GM12892 (cell line): ENCODE measurements around the gene TEP1.
A peak's percentile ranks its signal among the peaks of the same experiment; 100 is the strongest.

Experiments used
- DNase-seq: peaks from one replicate; pipeline ENCODE4 v3.0.0; 2011; ENCODE audit not compliant: insufficient read length
- FAIRE-seq: peaks from 2 replicates; lab custom pipeline; 2011; peaks lifted over from hg19 to GRCh38; lab: Jason Lieb, UNC
- POLR2A ChIP-seq: IDR thresholded peaks from 2 replicates; pipeline ENCODE4 v1.6.1; 2011; ENCODE audit warnings: low read depth, low read length, control low read depth
- POLR2AphosphoS5 ChIP-seq: IDR thresholded peaks from 2 replicates; pipeline ENCODE4 v1.6.1; 2011; ENCODE audit warnings: low read depth, low read length, control low read depth
- TAF1 ChIP-seq: IDR thresholded peaks from 2 replicates; pipeline ENCODE4 v1.6.1; 2011; ENCODE audit warnings: low read depth, mild to moderate bottlenecking, control low read depth, low read length, borderline replicate concordance

The TEP1 gene

GRCh38 chr14:20327005-20327869 lies 86.1 kb downstream of the TEP1 start:
- TF ChIP-seq POLR2AphosphoS5: no peak
- no peak for TF ChIP-seq POLR2A
- no peak for TF ChIP-seq TAF1
- DNase-seq (no peak), FAIRE-seq (peak; percentile 78)

- FAIRE-seq (no peak), DNase-seq (no peak)
- TF ChIP-seq TAF1 (no peak), POLR2AphosphoS5 (no peak), POLR2A (no peak)
These were observed 95.6 kb downstream of the TEP1 start for GRCh38 chr14:20317720-20318119.
